IPS-NIHi11 (cell line): ENCODE measurements around the gene TMEM62.
A peak's percentile ranks its signal among the peaks of the same experiment; 100 is the strongest.
"Not testable (repeated sequence)": the region's sequence is repeated elsewhere in the genome, so short reads cannot be mapped to it uniquely, and the experiment has no call there.

ENCODE experiments used
- DNase-seq: peaks from one replicate; pipeline ENCODE4 v3.0.0; 2012; ENCODE audit warnings: mixed read lengths, low spot score

Gene TMEM62

DNA sequence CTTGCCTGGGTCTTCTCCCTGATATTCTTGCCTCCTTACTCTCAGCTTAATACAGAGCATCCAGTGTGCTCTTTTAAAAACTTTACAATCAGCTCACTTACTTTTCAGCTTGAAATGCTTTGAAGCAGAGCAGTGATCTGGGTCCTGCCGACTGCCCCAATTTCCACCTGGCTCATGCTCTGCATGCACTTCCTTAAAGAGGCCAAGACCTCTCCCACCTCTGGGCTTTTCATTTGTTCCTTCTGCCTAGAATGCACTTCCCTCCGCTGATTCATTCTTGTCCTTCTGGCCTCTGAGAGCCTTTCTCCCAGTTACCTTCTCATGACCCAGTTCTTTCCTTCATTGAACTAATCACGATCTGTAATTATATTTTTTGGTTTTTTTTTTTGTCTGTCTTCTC lies 49.9 kb downstream of the TMEM62 start:
- DNase-seq = no peak

DNA sequence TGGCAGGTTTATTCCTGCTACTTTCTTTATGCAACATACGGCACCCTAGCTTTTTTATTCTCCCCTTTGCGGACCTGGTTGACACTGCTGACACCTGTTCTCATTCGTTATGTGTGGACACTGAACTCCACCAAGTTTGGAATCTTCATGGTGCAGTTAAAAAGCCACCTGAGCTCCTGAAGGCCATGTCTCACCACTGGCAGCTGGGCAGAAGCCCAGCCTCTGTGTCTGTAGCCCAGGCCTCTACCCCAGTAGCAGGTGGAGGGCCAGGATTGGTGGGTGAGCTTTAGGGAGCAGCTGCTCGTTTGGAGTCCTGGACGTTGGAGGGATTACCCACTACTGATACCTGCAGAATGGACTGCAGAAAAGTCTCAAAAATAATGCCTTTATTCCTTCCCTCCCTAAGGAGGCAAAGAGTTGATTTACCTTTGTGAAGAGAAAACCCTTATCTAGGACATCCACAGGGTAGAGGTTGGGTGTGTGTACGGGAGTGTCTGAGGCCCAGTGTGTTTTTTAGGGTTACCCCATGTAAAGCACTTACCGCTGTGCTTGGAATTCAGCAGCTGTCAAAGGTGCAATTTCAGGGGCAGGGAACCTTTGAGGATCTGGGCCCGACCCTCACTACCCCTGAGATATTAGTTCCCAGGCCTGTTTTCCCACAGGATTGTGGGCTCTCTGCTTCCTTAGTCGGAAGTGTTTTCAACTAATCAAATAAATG lies 51.2 kb downstream of the TMEM62 start:
- DNase-seq = no peak

DNA sequence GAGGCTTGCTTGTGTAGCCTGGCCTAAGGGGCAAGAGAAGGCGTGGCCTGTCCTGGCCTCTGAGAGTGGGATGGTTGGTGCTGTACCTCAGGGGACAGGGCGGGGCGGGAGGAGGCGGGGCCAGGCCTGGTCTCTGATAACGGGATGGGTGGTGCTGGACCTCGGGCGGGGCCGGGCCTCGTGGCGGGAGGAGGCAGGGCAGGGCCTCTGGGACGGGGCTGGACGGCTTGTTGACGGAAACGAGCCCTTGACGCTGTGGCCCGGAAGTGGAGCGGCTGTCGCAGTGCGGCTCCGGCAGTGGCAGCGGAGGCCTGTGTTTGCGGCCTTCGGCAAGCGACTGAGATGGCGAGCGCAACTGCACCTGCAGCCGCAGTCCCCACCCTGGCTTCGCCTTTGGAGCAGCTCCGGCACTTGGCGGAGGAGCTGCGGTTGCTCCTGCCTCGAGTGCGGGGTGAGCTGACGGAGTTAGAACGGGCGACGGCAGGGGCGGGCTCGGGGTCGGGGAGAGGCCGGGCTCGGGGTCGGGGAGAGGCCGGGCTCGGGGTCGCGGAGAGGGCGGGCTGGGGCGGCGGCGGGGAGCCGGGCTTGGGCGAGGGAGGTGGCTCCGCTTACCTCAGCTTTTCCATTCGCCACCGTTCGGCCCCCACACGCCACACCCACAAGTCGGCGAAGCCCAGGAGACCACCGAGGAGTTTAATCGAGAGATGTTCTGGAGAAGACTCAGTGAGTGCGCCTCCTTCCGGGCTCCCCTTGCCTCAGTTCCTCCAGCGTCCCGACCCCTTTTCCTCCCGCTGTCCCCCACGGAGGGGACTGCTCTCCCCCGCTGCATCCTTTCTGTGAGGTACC lies 52.0 kb downstream of the TMEM62 start, which contains the start of gene CCNDBP1:
TSS of gene CCNDBP1 (plus strand) at position 247 of the 846 bp plus-strand sequence. CDS start at position 343, 96 bp downstream.
- DNase-seq = peak; percentile 99

DNA sequence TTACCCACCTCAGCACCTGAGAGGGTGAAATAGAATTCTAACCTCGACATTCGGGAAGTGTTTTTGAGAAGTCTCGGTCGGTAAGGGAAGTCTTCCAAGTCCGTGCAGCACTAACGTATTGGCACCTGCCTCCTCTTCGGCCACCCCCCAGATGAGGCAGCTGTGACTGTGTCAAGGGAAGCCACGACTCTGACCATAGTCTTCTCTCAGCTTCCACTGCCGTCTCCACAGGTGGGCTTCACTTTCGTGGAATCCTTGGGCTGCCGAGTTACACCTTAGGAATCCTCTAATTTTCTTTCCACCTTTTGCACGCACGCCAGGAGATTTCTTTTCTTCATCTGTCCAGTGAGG lies 52.6 kb downstream of the TMEM62 start:
- DNase-seq = no peak

DNA sequence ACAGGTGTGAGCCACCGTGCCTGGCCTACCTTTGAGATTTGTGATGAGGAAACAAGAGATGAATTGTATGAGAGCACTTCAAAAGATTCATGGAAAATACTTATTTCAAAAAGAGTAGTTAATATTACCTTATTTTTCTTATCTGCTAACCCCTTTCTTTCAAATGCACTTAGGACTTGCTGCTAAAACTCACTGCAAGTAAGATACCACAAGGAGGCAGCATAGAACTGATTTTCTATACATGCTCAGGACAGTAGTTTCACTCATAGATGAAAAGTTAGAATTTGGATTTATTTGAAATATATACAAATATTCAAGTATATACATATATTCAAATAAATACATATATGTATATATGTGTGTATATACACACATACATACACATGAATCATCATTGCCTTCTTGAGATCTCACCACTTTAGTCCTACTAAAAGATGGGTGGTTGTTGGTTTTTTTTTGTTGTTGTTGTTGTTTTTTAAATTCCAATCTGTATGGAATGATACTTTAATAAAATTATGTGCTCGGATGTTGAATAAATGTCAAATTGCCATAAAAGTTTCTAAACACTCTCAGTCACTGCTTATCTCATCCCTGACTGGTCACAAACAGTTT lies 54.3 kb downstream of the TMEM62 start:
- DNase-seq = no peak

DNA sequence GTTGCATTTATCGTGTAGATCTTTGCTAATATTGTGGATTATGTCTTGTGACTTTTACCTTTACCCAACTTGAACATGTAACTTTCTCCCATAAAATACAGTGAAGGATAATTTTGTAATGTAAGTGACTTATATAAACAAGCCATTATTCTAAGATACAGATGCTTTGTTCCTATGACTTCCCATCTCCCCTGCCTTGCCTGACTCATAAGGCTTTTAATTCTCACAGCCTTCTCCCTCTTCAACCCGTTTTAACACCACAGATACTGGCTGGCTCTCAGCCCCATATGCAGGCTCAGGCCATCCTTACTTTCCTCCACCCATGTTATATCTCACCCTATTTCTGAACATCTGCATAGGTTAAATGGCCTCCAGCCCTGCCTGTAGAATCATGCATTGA lies 55.9 kb downstream of the TMEM62 start:
- DNase-seq = no peak

DNA sequence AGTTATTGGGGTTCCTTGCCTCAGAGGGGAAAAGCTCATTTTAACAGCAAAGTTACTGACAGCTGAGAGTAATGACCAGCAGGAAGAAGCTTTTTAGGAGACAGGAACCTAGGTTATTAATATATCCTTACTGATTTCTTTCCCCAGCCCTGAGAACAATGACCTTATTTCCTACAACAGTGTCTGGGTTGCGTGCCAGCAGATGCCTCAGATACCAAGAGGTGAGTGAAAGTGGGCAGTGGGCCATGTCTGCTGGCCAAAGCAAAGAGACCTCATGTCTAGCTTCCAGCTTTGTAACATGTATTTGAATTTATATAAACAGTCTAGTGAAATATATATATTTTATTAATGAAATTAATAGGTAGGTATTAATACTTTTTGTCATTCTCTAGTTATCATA lies 56.8 kb downstream of the TMEM62 start:
- DNase-seq = no peak

DNA sequence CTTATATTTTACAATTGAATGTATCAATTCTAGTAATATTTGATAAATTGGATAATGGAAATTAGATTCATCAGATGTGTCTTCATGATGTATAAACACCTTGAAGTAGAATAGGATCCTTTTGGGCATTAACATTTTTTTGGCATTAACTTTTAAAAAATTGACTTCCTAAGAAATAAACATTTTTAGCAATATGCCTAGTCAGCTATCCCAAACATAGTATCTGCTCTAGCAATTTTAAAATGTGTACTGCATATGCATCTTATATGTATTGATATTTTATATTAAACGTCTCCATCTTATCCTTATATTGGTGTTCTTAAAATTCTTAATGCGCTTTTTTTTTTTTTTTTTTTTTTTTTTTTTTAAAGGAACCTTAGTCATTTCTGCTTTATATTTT lies 60.3 kb downstream of the TMEM62 start:
- no peak for DNase-seq

DNA sequence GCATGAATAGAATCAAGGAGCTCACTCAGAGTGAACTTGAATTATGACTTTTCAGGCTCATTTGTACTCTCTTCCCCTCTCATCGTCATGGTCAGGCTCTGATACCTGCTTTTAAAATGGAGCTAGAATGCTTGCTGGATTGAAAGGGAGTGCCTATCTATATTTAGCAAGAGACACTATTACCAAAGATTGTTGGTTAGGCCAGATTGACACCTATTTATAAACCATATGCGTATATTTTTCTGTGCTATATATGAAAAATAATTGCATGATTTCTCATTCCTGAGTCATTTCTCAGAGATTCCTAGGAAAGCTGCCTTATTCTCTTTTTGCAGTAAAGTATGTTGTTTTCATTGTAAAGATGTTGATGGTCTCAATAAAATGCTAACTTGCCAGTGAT lies 61.4 kb downstream of the TMEM62 start:
- DNase-seq = no peak

DNA sequence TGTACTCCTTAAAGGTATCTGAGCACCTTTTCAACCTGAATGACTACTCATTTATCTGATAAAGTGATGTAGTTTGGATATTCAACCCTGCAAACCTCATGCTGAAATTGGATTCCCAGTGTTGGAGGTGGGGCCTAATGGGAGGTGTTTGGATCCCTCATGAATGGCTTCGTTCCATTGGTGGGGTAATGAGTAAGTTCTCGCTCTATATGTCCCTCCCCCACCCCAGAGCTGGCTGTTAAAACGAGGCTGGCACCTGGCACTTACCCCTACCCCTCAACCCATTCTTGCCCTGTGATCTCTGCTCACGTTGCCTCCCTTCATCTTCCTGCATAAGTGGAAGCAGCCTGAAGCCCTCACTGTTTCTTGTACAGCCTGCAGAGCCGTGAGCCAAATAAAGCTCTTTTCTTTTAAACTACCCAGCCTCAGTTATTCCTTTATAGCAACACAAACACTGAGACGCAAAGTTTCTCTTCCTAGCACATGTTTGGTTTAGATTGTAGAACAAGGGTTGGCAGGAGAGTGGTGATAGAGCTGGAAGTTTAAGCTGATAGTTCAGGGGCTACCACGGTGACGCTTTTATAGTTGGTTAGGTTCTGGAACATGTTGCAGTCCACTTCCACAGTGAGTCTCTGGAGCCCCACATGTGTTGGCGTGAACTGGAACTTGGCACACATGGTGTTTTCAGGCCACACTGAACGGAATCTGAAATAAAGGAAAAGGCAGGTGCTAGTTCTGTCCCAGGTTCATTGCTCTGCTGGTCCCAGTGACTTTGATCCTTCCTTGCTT lies 63.6 kb downstream of the TMEM62 start:
- no peak for DNase-seq

DNA sequence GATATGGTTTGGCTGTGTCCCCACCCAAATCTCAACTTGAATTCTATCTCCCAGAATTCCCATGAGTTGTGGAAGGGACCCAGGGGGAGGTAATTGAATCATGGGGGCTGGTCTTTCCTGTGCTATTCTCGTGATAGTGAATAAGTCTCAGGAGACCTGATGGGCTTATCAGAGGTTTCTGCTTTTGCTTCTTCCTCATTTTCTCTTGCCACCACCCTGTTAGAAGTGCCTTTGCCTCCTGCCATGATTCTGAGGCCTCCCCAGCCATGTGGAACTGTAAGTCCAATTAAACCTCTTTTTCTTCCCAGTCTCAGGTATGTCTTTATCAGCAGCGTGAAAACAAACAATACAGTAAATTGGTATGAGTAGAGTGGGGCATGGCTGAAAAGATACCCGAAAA lies 64.4 kb downstream of the TMEM62 start:
- DNase-seq = not testable (repeated sequence)

DNA sequence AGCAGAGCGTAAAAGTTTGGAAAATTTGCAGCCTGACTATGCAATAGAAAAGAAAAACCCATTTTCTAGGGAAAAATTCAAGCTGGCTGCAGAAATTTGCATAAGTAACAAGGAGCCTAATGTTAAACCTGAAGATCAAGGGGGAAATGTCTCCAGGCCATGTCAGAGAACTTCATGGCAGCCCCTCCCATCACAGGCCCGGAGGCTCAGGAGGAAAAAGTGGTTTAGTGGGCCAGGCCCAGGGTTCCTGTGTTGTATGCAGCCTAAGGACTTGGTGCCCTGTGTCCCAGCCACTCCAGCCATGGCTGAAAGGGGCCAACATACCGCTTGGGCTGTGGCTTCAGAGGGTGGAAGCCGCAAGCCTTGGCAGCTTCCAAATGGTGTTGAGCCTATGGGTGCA lies 65.2 kb downstream of the TMEM62 start:
- DNase-seq = not testable (repeated sequence)

DNA sequence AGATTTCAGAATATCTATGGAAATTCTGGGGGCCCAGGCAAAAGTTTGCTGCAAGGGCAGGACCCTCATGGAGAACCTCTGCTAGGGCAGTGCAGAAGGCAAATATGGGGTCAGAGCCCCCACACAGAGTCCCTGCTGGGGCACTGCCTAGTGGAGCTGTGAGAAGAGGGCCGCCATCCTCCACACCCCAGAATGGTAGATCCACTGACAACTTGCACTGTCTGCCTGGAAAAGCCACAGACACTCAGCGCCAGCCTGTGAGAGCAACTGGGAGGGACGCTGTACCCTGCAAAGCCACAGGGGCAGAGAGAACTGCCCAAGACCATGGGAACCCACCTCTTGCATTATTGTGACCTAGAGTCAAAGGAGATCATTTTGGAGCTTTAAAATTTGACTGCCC lies 65.6 kb downstream of the TMEM62 start:
- DNase-seq = no peak

DNA sequence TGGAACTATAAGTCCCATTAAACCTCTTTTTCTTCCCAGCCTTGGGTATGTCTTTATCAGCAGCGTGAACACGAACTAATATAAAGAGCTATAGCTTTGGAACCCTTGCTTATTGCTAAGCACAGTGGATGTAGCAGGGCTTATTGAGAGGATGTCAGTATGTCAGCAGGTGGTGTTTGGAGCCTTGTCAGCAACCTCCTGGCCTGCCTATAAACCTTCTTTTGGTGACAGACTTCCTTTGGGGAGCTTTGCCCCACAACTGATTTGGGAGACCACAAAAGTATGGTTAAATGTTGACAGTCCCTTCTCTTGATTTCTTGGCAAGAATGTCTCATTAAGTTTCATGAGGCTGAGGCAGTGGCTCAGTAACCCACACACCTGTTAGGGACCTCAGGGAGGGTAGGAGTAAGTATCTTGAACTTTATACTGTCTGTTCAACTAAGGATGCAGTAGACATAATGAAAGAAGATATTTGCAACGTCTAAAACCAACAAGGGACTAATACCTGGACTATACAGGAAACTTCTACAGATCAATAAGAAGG lies 66.6 kb downstream of the TMEM62 start:
- DNase-seq = no peak

DNA sequence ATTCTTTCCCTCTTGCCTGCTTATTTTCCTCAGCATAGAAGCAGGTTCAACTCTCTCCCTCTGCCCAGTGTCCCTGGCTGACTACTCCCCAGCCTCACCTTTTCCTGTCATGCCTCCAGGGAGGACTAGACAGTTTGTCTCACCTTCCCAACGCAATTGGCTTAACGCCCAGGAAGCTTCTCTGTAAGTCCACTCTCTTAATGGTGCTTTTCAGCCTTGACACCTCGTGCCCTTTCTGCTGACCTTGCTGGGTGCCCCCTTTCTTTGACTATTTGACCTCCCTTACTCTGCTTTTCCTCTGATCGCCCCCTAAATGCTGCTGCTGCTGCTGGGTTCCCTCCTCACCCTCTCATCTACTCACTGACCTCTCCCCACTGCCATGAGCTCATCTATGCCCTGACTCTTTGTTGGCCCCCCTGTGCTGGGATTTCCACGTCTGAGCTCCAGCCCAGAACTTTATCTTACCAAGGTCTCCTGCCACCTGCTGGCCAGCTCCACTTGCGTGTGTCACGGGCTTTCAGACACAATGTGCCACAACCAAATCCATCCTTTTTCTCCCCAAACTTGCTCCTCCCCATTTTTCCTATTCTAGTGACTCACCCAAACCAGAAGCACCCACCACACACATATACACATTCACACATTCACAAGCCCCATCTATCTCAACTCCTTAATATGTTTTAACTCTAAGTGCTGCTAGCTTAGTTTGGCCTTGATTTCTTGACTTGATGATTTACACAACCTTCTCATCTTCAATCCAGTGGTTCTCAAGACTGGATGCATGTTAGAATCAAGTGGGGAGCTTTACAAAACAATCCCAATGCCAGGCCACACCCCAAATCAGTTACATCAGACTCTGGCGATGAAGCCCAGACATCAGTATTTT lies 70.9 kb downstream of the TMEM62 start:
- peak; percentile 76 for DNase-seq

DNA sequence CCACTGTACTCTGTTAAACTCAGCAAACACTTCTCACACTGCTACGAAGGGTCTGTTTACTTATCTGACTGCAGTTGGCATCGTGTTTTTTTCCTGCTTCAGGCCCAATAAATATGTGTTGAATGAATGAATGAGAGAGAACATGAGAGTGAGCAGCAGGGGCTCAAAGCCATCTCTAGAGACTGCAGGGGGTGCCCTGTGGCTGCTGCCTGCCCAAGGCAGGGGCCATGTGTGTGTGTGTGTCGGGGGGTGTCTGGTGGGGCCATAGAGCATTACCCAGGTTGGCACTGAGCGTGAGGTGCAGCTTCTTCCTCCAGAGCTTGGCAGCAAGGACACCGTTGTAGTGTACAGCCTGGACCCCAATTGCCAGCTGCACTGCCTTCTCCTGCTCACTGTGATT lies 72.7 kb downstream of the TMEM62 start:
- DNase-seq = no peak

DNA sequence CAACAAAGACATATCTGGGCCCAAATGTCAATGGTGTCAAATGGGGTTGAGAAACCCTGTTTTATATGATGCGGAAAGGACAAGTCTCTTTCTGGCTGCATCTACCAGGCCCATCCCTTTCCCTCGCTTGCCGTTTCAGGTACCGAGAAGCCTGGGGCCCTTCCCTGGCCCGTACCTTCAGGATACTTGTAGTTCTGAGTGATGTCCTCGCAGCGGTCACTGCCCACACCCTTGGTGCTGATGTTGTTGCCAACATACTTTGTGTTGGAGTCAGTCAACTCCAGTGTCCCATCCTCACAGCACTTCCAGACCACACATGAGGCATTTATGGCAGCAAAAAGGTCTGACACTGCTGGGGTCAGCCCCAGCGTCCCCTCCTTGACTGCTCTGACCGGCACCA lies 73.6 kb downstream of the TMEM62 start:
- DNase-seq = no peak

DNA sequence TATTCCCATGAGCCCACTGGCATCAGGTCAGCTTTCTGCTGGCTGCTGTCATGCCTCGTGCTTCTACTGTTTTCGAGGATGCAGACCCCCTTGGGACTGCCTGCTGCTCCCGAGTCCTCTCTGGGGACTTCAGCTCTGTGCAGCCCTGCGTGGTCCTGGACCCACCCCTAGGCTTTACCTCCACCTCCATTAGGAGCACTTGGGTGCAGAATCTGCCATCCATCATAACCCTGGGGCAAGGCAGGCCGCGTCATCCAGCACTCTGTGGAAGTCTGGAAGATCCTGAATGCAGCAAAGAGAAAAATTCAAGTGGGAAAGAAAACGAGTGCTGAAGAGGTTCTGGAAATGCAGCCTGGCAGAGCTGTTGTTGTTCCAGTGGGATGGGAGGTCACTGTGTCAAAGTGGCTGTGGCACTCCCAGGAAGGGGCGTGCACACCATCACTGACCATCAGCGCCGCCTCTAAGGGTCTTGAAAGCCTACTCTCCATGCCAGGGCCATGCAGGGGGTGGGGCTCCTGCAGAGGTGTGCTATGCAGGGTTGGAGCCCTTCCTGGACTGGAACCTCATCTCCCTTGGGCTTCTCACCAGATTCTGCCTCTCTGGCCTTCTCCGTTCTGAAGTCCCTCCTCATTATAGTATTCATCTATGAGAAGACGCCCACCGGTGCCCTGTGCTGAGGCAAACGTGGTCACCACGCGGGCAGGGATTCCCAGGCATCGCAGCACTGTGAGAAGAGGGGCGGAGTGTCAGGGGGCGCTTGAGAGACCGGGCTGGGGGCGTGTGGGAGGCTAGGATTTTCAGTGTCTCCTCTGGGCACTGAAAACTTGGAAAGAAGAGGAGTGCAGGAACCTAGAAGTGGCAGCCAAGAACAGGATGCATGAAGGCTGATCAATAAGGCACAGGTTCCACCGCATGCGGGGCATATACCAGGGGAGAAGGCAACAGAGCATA lies 74.9 kb downstream of the TMEM62 start:
- DNase-seq = no peak

DNA sequence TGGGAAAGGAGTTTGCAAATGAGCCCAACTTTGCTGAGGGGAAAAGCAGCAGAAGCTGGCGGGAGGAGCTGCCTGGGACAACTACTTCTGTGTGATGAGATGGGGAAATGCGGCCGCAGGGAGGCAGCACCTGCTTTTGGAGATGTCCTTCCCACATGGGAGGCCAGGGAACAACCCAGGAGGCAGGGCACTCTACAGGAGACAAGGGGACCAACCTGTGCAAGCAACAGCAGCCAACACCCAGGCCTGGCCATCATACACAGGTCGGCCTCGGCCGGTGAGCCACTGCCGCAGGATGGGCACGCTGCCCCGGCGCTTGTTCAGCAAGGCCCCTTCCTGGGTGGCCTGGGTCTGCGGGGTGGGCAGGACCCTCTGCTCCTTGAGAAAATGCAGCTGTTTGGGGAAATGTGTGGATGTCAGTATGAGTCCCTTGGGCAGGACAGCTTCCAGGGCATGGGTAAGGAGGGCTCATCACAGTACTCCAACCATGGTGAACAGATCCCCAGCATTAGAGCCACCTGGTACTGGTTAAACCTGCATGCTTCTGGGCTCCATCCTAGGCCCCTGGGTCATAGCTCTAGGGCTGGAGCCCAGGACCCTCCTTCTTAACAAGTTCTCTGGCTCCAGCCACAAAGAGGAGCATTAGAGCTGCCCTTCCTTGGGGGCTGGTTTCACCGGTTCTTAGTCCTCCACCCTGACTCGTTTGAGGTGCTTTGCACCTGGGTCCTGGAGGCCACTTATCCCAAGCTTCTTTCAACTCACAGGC lies 75.9 kb downstream of the TMEM62 start:
- peak; percentile 77 for DNase-seq
